Lower lobe of right lung (tissue), 2 donors: ENCODE results near the gene TMEM35B. TPM values are rescaled to one million over a fixed set of nuclear protein-coding genes. Genes with fewer than 3 reads are reported as not detected.

Experiments
- ATAC-seq, 2 donors: fragments of 200-7000 bp; cut with Tn5 transposase; one replicate each; pipeline ENCODE4 v1.9.1; 2020 to 2022; ENCODE audit warnings: mild to moderate bottlenecking in 2 of 2, moderate library complexity in 2 of 2
- DNase-seq: peaks from one replicate; pipeline ENCODE4 v3.0.0-alpha.2; 2020
- H3K27ac ChIP-seq: fragments of 200-600 bp; one replicate; pipeline ENCODE4 v1.8.0; 2022
- H3K27me3 ChIP-seq: fragments of 200-600 bp; one replicate; pipeline ENCODE4 v1.8.0; 2022; ENCODE audit warnings: low read depth
- H3K36me3 ChIP-seq: fragments of 200-600 bp; one replicate; pipeline ENCODE4 v1.8.0; 2022; ENCODE audit warnings: mild to moderate bottlenecking
- H3K4me1 ChIP-seq: fragments of 200-600 bp; one replicate; pipeline ENCODE4 v1.8.0; 2022
- H3K4me3 ChIP-seq: fragments of 200-600 bp; one replicate; pipeline ENCODE4 v1.8.0; 2022; ENCODE audit warnings: mild to moderate bottlenecking
- H3K9me3 ChIP-seq: fragments of 200-600 bp; one replicate; pipeline ENCODE4 v1.8.0; 2022
- intact Hi-C: fragments of 100-400 bp; cut with DNase I; formaldehyde crosslinking; loops from one replicate; pipeline ENCODE4 v1.11.0; 2022
- total RNA-seq: library from RNA; stranded (reverse); fragmentation: NEBNext Ultra II Directional; extraction: Animal tissue kit (Norgen Biotek cat#: 25700); gene quantifications from one replicate; pipeline ENCODE4 v1.2.1, GENCODE V29; 2021
- TF ChIP-seq, protein P1 (sequence below): fragments of 200-600 bp; IDR thresholded peaks from one replicate; pipeline ENCODE4 v1.8.0; 2022; ENCODE audit warnings: antibody characterized with exemption, mild to moderate bottlenecking
- donor health status: DM: no; HTN: yes; CAD: no; lungs with severe emphysema.

TMEM35B gene
- total RNA-seq, 1 donor from 2014 or later, result 47.8 TPM

DNA sequence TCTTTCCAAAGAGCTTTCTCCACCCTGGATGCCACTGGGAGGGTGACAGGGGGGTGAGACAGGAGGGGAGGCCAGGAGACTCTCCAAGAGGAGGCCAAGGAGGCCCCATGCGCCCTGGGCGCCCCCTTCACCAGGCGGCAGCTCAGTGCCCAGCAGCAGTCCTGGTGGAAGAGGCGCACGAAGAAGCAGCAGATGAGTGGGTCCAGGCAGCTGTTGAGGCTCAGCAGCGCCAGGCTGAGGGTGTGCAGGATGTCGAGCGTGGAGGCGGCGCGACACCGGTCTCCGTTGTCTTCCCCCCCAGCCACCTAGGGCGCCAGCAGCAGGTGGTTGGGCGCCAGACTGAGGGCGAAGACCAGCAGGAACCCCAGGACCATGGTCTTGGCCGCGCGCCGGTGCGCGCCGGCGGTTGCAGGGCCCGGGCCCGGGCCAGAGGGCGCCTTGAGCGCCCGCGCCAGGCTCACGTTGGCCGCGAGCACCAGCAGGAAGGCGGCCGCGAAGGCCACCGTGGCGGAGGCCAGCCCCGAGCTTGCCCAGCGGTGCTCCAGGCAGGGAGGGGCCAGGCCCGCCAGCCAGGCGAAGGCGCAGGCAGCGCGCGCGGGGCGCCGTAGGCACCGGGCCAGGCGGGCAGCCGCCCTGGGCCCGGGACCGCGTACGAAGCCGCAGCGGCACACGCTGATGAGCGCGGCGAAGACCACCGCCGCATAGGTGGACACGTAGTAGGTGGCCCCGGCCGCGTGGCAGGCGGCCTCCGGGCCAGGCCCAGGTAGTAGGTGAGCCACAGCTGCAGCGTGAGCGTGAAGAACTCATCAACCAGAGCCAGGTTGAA is 8.6 kb downstream of the TMEM35B start:
- no peak for DNase-seq
- Histone ChIP-seq H3K9me3 (no peaks in the 10 kb centered on the region), H3K4me1 (no peaks in the 10 kb centered on the region), H3K4me3 (no peak overlapping the region), H3K27me3 (no peaks in the 10 kb centered on the region), H3K27ac (no peak overlapping the region), H3K36me3 (peaks cover 17% of the 10 kb centered on the region)
- intact Hi-C loops, result no loop called here
- TF ChIP-seq, protein P1, sequence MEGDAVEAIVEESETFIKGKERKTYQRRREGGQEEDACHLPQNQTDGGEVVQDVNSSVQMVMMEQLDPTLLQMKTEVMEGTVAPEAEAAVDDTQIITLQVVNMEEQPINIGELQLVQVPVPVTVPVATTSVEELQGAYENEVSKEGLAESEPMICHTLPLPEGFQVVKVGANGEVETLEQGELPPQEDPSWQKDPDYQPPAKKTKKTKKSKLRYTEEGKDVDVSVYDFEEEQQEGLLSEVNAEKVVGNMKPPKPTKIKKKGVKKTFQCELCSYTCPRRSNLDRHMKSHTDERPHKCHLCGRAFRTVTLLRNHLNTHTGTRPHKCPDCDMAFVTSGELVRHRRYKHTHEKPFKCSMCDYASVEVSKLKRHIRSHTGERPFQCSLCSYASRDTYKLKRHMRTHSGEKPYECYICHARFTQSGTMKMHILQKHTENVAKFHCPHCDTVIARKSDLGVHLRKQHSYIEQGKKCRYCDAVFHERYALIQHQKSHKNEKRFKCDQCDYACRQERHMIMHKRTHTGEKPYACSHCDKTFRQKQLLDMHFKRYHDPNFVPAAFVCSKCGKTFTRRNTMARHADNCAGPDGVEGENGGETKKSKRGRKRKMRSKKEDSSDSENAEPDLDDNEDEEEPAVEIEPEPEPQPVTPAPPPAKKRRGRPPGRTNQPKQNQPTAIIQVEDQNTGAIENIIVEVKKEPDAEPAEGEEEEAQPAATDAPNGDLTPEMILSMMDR, result no peak
- ATAC-seq, result no peak

DNA sequence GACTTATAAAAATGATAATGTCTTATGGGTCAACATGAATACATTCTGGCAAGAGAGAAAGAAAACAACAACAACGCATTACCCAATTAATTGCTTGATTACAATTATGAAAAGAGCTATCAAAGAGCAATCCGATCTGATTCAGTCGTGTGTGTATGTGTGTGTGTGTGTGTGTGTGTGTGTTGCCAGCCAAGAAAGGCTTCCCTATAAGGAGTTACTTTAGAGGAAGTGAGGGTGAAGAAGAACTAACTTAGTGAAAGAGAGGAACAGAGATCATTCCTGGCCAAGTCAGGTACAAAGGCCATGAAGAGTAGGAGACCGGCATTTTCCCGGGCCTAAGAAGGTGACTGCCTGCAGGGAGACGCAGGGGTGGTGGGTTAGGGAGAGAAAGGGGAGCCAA is 9.4 kb downstream of the TMEM35B start:
- no peak for ATAC-seq
- TF ChIP-seq, protein P1, result no peak
- intact Hi-C loops, result no loop called here

DNA sequence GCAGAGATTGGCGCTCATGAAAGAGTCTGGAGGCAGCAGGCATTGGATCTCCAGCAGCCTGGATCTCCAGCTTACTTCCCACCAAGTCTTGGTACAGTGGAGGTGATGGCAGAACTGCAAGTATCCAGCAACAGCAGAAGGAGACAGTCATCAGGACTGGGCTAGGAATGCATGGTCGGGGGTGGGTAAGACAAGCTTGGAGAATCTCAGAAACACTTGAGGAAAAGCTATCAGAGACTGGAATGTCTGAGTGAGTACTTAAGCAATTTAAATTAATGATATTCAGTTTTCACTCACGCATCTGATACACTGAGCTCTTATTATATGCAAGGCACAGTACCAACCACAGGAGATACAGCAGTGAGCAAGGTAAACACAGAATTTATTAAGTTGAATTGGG is 9.8 kb downstream of the TMEM35B start:
- DNase-seq (no peak), ATAC-seq (no peak)
- Histone ChIP-seq H3K27me3 (no peaks in the 10 kb centered on the region), H3K9me3 (no peaks in the 10 kb centered on the region), H3K36me3 (peaks cover 7% of the 10 kb centered on the region), H3K4me1 (no peaks in the 10 kb centered on the region), H3K27ac (no peak overlapping the region), H3K4me3 (no peak overlapping the region)
- intact Hi-C loops, result no loop called here
- TF ChIP-seq, protein P1, result no peak

More for the DNA sequence above, 9.4 kb downstream of the TMEM35B start:
- H3K27me3 ChIP-seq, result no peaks in the 10 kb centered on the region
- H3K27ac ChIP-seq, result no peak overlapping the region
- no peaks in the 10 kb centered on the region for H3K9me3 ChIP-seq
- peaks cover 11% of the 10 kb centered on the region for H3K36me3 ChIP-seq
- no peaks in the 10 kb centered on the region for H3K4me1 ChIP-seq
- DNase-seq, result no peak
- H3K4me3 ChIP-seq, result no peak overlapping the region

DNA sequence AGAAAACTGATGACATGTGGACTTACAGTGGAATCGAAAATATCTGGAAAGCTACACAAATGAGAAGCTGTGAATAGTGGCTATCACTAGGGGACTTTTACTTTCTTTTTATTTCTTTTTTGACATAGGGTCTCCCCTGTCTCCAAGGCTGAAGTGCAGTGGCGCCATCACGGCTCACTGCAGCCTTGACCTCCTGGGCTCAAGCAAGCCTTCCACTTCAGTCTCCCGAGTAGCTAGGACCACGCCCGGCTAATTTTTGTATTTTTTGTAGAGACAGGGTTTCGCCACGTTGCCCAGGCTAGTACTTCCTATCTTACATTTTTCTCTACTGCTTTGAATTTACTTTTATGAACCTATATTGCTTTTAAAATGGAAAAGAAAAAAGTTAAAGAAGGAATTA is 10.5 kb downstream of the TMEM35B start:
- no peaks in the 10 kb centered on the region for H3K4me1 ChIP-seq
- no peaks in the 10 kb centered on the region for H3K27me3 ChIP-seq
- intact Hi-C loops, result no loop called here
- H3K27ac ChIP-seq, result no peak overlapping the region
- ATAC-seq (no peak), DNase-seq (no peak)
- no peaks in the 10 kb centered on the region for H3K9me3 ChIP-seq
- no peak overlapping the region for H3K4me3 ChIP-seq
- peaks cover 7% of the 10 kb centered on the region for H3K36me3 ChIP-seq
- TF ChIP-seq, protein P1, result no peak

DNA sequence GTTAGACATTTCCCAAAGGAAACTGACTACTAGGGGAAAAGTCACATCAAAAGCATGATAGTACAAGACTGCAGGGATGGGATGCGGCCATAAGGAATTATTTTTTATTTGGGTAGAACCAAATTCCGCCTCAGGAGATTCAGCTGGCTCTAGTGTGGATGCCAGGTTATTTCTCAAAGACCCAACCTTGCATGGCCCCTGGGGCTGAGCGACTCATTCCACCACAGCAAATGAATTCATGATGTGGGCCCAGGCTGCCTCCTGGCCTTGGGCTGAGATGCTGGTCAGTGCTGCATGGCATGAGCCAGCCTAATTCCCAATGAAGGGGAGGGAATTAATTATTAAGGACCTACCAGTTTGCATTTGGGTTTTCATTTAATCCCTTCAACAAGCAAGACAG is 11.8 kb downstream of the TMEM35B start:
- no peaks in the 10 kb centered on the region for H3K27me3 ChIP-seq
- TF ChIP-seq, protein P1, result no peak
- no peaks in the 10 kb centered on the region for H3K4me1 ChIP-seq
- no peaks in the 10 kb centered on the region for H3K36me3 ChIP-seq
- DNase-seq (no peak), ATAC-seq (no peak)
- H3K27ac ChIP-seq, result no peak overlapping the region
- no peak overlapping the region for H3K4me3 ChIP-seq
- intact Hi-C loops, result no loop called here
- H3K9me3 ChIP-seq, result no peaks in the 10 kb centered on the region
